HepG2 (cell line): Measurements from ENCODE around the gene FAM118B. TPM values are rescaled to one million over a fixed set of nuclear protein-coding genes. Genes with fewer than 3 reads are reported as not detected.

ENCODE experiments used
- ARID2 ChIP-seq: sonication (generic); formaldehyde crosslinking; IDR thresholded peaks from 2 replicates; pipeline ENCODE4 v1.8.1; 2022; ENCODE audit warnings: mild to moderate bottlenecking, missing genetic modification reagents, borderline replicate concordance
- BCL3 ChIP-seq: sonication (generic); formaldehyde crosslinking; IDR thresholded peaks from 2 replicates; pipeline ENCODE4 v1.5.1; 2020; ENCODE audit warnings: mild to moderate bottlenecking, missing genetic modification reagents, moderate library complexity
- CBX1 ChIP-seq: IDR thresholded peaks from one replicate; pipeline ENCODE4 v1.6.1; 2016; ENCODE audit warnings: antibody characterized with exemption, low read depth
- EP300 ChIP-seq, 3 experiments: sonication (generic) in 1 of 3; formaldehyde crosslinking in 1 of 3; IDR thresholded peaks; 2 replicates each; pipeline versions ENCODE4 v1.5.1 to v1.6.1; 2011 to 2020; ENCODE audit warnings: low read depth in 2 of 3, low read length in 2 of 3, borderline replicate concordance in 1 of 3, improper control_type of control experiment in 1 of 3, mild to moderate bottlenecking in 1 of 3, missing genetic modification reagents in 1 of 3, moderate library complexity in 1 of 3
- HIVEP1 ChIP-seq: sonication (generic); formaldehyde crosslinking; IDR thresholded peaks from 2 replicates; pipeline ENCODE4 v1.4.0; 2020; ENCODE audit warnings: mild to moderate bottlenecking, missing genetic modification reagents
- KAT8 ChIP-seq: IDR thresholded peaks from 2 replicates; pipeline ENCODE4 v1.6.1; 2016; ENCODE audit warnings: missing genetic modification reagents, missing compliant biosample characterization
- MTERF4 ChIP-seq: sonication (generic); formaldehyde crosslinking; IDR thresholded peaks from 2 replicates; pipeline ENCODE4 v1.8.0; 2023; ENCODE audit warnings: mild to moderate bottlenecking, missing genetic modification reagents
- NR2F6 ChIP-seq, 2 experiments: IDR thresholded peaks; 2 replicates each; pipeline ENCODE4 v1.6.1; 2016; ENCODE audit warnings: antibody characterized with exemption in 1 of 2, mild to moderate bottlenecking in 1 of 2
- PCBP2 ChIP-seq: fragments of 200-400 bp; formaldehyde crosslinking; optimal IDR thresholded peaks from 2 replicates; pipeline ENCODE3; 2018; ENCODE audit warnings: low read length, low read depth; ENCODE audit not compliant: poor library complexity, severe bottlenecking
- SCMH1 ChIP-seq: sonication (generic); formaldehyde crosslinking; IDR thresholded peaks from 2 replicates; pipeline ENCODE4 v1.9.0; 2021; ENCODE audit warnings: missing genetic modification reagents, mild to moderate bottlenecking, borderline replicate concordance
- SNAI1 ChIP-seq: sonication (generic); formaldehyde crosslinking; IDR thresholded peaks from 2 replicates; pipeline ENCODE4 v1.5.0; 2020; ENCODE audit warnings: mild to moderate bottlenecking, missing genetic modification reagents, borderline replicate concordance
- SPEN ChIP-seq: sonication (generic); formaldehyde crosslinking; IDR thresholded peaks from 2 replicates; pipeline ENCODE4 v1.5.1; 2020; ENCODE audit warnings: low read depth, mild to moderate bottlenecking, missing genetic modification reagents
- TARDBP ChIP-seq: sonication (generic); formaldehyde crosslinking; IDR thresholded peaks from 2 replicates; pipeline ENCODE4 v1.8.0; 2022; ENCODE audit warnings: mild to moderate bottlenecking, missing genetic modification reagents
- ZNF24 ChIP-seq: fragments of 450-650 bp; IDR thresholded peaks from 2 replicates; pipeline ENCODE4 v1.6.1; 2017; ENCODE audit warnings: antibody characterized with exemption, mild to moderate bottlenecking
- ZNF292 ChIP-seq: sonication (generic); formaldehyde crosslinking; IDR thresholded peaks from 2 replicates; pipeline ENCODE4 v1.8.1; 2022; ENCODE audit warnings: mild to moderate bottlenecking, low read depth, missing genetic modification reagents, borderline replicate concordance
- ZNF33B ChIP-seq: sonication (generic); formaldehyde crosslinking; IDR thresholded peaks from 2 replicates; pipeline ENCODE4 v1.5.1; 2020; ENCODE audit warnings: mild to moderate bottlenecking, missing genetic modification reagents
- ZNF34 ChIP-seq: sonication (generic); formaldehyde crosslinking; IDR thresholded peaks from 2 replicates; pipeline ENCODE4 v1.4.0; 2020; ENCODE audit warnings: mild to moderate bottlenecking, missing genetic modification reagents, borderline replicate concordance
- ZNF432 ChIP-seq: sonication (generic); formaldehyde crosslinking; IDR thresholded peaks from 2 replicates; pipeline ENCODE4 v1.5.0; 2020; ENCODE audit warnings: missing genetic modification reagents, mild to moderate bottlenecking, borderline replicate concordance
- ZNF510 ChIP-seq: sonication (generic); formaldehyde crosslinking; IDR thresholded peaks from 2 replicates; pipeline ENCODE4 v1.4.0; 2020; ENCODE audit warnings: low read depth, mild to moderate bottlenecking, missing genetic modification reagents
- ZNF562 ChIP-seq: sonication (generic); formaldehyde crosslinking; IDR thresholded peaks from 2 replicates; pipeline ENCODE4 v1.8.0; 2022; ENCODE audit warnings: missing genetic modification reagents, borderline replicate concordance
- polyA plus RNA-seq, 8 experiments: library from polyadenylated mRNA; depleted of rRNA in 3 of 8; stranded (reverse) in 7 of 8; unstranded in 1 of 8; fragments of >200 nt; fragmentation: Illumina TruSeq in 4 of 8; extraction: Trizol in 4 of 8; gene quantifications; 2 replicates each; pipeline versions ENCODE4 v1.2.1 to v1.2.3, GENCODE V29; 2011 to 2016; ENCODE audit warnings: low read depth in 4 of 8, missing spikeins in 1 of 8, mixed read lengths in 1 of 8; ENCODE audit not compliant: insufficient read depth in 1 of 8
- total RNA-seq, 5 experiments: library from RNA; depleted of rRNA; stranded (reverse); fragments of >200 nt; fragmentation: Illumina TruSeq; extraction: Trizol; gene quantifications; 2 replicates each; pipeline ENCODE4 v1.2.3, GENCODE V29; 2016; ENCODE audit warnings: low read depth in 1 of 5
- TF ChIP-seq, protein P1 (sequence below): sonication (generic); IDR thresholded peaks from 2 replicates; pipeline ENCODE4 v1.6.1; 2016; ENCODE audit warnings: low read depth, borderline replicate concordance
- TF ChIP-seq, protein P2 (sequence below): sonication (generic); formaldehyde crosslinking; IDR thresholded peaks from 2 replicates; pipeline ENCODE4 v1.8.0; 2022; ENCODE audit warnings: mild to moderate bottlenecking, missing genetic modification reagents; ENCODE audit not compliant: insufficient replicate concordance

FAM118B gene
- total and polyA plus RNA-seq, 2 of the 13 experiments (the other 11 are each of a cell fraction or from before 2014, with no cell fraction given): 10.2 to 25.7 TPM

DNA sequence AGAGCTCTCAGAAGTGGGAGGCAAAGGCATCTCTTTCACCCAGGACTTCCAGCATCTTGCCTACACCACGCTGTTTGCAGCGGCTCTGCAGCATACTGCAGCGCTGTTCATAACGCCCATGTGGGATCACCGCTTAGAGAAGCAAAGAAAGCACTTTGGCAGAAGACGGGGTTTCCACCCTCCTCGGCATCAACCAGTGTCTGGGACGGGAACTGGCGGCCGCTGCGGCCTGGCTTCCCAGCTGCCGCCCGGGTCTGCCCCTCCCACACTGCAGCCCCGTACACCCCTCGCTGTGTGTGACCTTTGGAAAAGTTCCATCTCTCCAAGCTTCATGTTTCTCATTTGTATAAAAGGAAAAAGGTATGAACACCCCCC is 70.8 kb downstream of the FAM118B start (continued):
- TF ChIP-seq BCL3 (no peak), SCMH1 (CRISPR knock-in tag) (no peak), EP300 (IDR thresholded peaks at IDR 0.05; ENCODE audit: low read depth in 2 of 2, low read length in 2 of 2) (no peak), EP300 (CRISPR knock-in tag; IDR thresholded peaks at IDR 0.05; ENCODE audit: borderline replicate concordance) (no peak), ZNF562 (CRISPR knock-in tag) (no peak), HIVEP1 (CRISPR knock-in tag) (0 out of 2 replicates have a peak, but pooled peaks have one; percentile 18), NR2F6 (IDR thresholded peaks at IDR 0.05) (no peak), NR2F6 (CRISPR knock-in tag; IDR thresholded peaks at IDR 0.05) (no peak), ZNF24 (no peak), MTERF4 (CRISPR knock-in tag) (0 out of 2 replicates have a peak, but pooled peaks have one; percentile 64), ZNF510 (CRISPR knock-in tag) (0 out of 2 replicates have a peak, but pooled peaks have one; percentile 12), ARID2 (CRISPR knock-in tag) (peak; percentile 8; the same call in 1 of the 2 replicates), ZNF34 (CRISPR knock-in tag) (0 out of 2 replicates have a peak, but pooled peaks have one; percentile 5), TARDBP (no peak), SNAI1 (CRISPR knock-in tag) (no peak), CBX1 (no peak), KAT8 (CRISPR knock-in tag) (peak; percentile 16; the same call in 1 of the 2 replicates), ZNF292 (CRISPR knock-in tag) (no peak), PCBP2 (no peak), SPEN (CRISPR knock-in tag) (no peak), ZNF432 (CRISPR knock-in tag) (no peak), ZNF33B (CRISPR knock-in tag) (no peak)
- TF ChIP-seq, protein P1, sequence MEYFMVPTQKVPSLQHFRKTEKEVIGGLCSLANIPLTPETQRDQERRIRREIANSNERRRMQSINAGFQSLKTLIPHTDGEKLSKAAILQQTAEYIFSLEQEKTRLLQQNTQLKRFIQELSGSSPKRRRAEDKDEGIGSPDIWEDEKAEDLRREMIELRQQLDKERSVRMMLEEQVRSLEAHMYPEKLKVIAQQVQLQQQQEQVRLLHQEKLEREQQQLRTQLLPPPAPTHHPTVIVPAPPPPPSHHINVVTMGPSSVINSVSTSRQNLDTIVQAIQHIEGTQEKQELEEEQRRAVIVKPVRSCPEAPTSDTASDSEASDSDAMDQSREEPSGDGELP: peak; percentile 29; the same call in 1 of the 2 replicates
- TF ChIP-seq, protein P2, sequence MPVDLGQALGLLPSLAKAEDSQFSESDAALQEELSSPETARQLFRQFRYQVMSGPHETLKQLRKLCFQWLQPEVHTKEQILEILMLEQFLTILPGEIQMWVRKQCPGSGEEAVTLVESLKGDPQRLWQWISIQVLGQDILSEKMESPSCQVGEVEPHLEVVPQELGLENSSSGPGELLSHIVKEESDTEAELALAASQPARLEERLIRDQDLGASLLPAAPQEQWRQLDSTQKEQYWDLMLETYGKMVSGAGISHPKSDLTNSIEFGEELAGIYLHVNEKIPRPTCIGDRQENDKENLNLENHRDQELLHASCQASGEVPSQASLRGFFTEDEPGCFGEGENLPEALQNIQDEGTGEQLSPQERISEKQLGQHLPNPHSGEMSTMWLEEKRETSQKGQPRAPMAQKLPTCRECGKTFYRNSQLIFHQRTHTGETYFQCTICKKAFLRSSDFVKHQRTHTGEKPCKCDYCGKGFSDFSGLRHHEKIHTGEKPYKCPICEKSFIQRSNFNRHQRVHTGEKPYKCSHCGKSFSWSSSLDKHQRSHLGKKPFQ: no peak
